SK-N-SH treated with all-trans-retinoic acid at 6 μM for 48 hours (cell line): ENCODE measurements around the gene MVB12B.

ENCODE experiments used
- ATAC-seq: fragments of 200-7000 bp; cut with Tn5 transposase; 3 replicates; pipeline ENCODE4 v1.9.1; 2020; ENCODE audit warnings: mild to moderate bottlenecking, moderate library complexity
- ARNTL ChIP-seq: fragments of 450-650 bp; formaldehyde crosslinking; IDR thresholded peaks from 2 replicates; pipeline ENCODE4 v1.5.0; 2020; ENCODE audit warnings: low read depth, mild to moderate bottlenecking, moderate library complexity, borderline replicate concordance
- BACH2 ChIP-seq: fragments of 250-450 bp; sonication (Bioruptor Pico); IDR thresholded peaks from 2 replicates; pipeline ENCODE4 v1.9.0; 2021; ENCODE audit warnings: mild to moderate bottlenecking, borderline replicate concordance
- CREB5 ChIP-seq: fragments of 250-450 bp; sonication (Bioruptor Pico); IDR thresholded peaks from 2 replicates; pipeline ENCODE4 v1.5.1; 2020; ENCODE audit warnings: low read depth, mild to moderate bottlenecking, moderate library complexity
- CSDC2 ChIP-seq: fragments of 250-450 bp; sonication (Bioruptor Pico); IDR thresholded peaks from 2 replicates; pipeline ENCODE4 v1.5.0; 2020; ENCODE audit warnings: mild to moderate bottlenecking, moderate library complexity
- CSRNP3 ChIP-seq: fragments of 250-450 bp; sonication (Bioruptor Pico); IDR thresholded peaks from 2 replicates; pipeline ENCODE4 v1.5.1; 2021; ENCODE audit warnings: mild to moderate bottlenecking, moderate library complexity
- ESRRG ChIP-seq: fragments of 250-450 bp; sonication (Bioruptor Pico); IDR thresholded peaks from 2 replicates; pipeline ENCODE4 v1.6.1; 2021; ENCODE audit warnings: mild to moderate bottlenecking
- GLIS3 ChIP-seq: fragments of 250-450 bp; sonication (Bioruptor Pico); IDR thresholded peaks from 2 replicates; pipeline ENCODE4 v1.5.0; 2020; ENCODE audit warnings: mild to moderate bottlenecking, moderate library complexity
- ISL1 ChIP-seq: fragments of 250-450 bp; sonication (Bioruptor Pico); IDR thresholded peaks from 2 replicates; pipeline ENCODE4 v2.1.2; 2022; ENCODE audit warnings: mild to moderate bottlenecking, moderate library complexity
- OSR1 ChIP-seq: fragments of 250-450 bp; sonication (Bioruptor Pico); IDR thresholded peaks from 2 replicates; pipeline ENCODE4 v1.8.0; 2022; ENCODE audit warnings: moderate library complexity, mild to moderate bottlenecking, inconsistent platforms
- PATZ1 ChIP-seq: fragments of 250-450 bp; sonication (Bioruptor Pico); IDR thresholded peaks from 2 replicates; pipeline ENCODE4 v1.8.0; 2020; ENCODE audit warnings: mild to moderate bottlenecking, moderate library complexity, borderline replicate concordance
- POU6F1 ChIP-seq: fragments of 250-450 bp; sonication (Bioruptor Pico); IDR thresholded peaks from 2 replicates; pipeline ENCODE4 v1.8.0; 2021; ENCODE audit warnings: low read depth, mild to moderate bottlenecking, moderate library complexity, borderline replicate concordance
- PPARA ChIP-seq: fragments of 250-450 bp; sonication (Bioruptor Pico); IDR thresholded peaks from 2 replicates; pipeline ENCODE4 v1.5.0; 2020; ENCODE audit warnings: mild to moderate bottlenecking, borderline replicate concordance
- RARB ChIP-seq: fragments of 250-450 bp; sonication (Bioruptor Pico); IDR thresholded peaks from 2 replicates; pipeline ENCODE4 v1.8.0; 2021; ENCODE audit warnings: mild to moderate bottlenecking, moderate library complexity
- SNAI2 ChIP-seq: fragments of 250-450 bp; sonication (Bioruptor Pico); IDR thresholded peaks from 2 replicates; pipeline ENCODE4 v1.5.0; 2020; ENCODE audit warnings: mild to moderate bottlenecking, moderate library complexity
- TCF4 ChIP-seq: fragments of 250-450 bp; sonication (Bioruptor Pico); IDR thresholded peaks from 2 replicates; pipeline ENCODE4 v1.8.0; 2021; ENCODE audit warnings: mild to moderate bottlenecking, moderate library complexity, borderline replicate concordance
- TOX ChIP-seq: fragments of 250-450 bp; sonication (Bioruptor Pico); IDR thresholded peaks from 2 replicates; pipeline ENCODE4 v1.8.0; 2021; ENCODE audit warnings: mild to moderate bottlenecking, moderate library complexity, borderline replicate concordance
- TSHZ2 ChIP-seq: fragments of 250-450 bp; sonication (Bioruptor Pico); IDR thresholded peaks from 2 replicates; pipeline ENCODE4 v1.5.0; 2020; ENCODE audit warnings: mild to moderate bottlenecking, moderate library complexity
- ZC3H10 ChIP-seq: fragments of 250-450 bp; sonication (Bioruptor Pico); IDR thresholded peaks from 2 replicates; pipeline ENCODE4 v1.5.1; 2021; ENCODE audit warnings: mild to moderate bottlenecking, moderate library complexity
- ZFP3 ChIP-seq: fragments of 250-450 bp; sonication (Bioruptor Pico); IDR thresholded peaks from 2 replicates; pipeline ENCODE4 v1.5.0; 2020; ENCODE audit warnings: mild to moderate bottlenecking, moderate library complexity
- ZFP30 ChIP-seq: fragments of 450-650 bp; formaldehyde crosslinking; IDR thresholded peaks from 2 replicates; pipeline ENCODE4 v1.5.0; 2022; ENCODE audit warnings: mild to moderate bottlenecking, moderate library complexity
- ZNF565 ChIP-seq: fragments of 450-650 bp; formaldehyde crosslinking; conservative IDR thresholded peaks from 2 replicates; pipeline ENCODE4 v1.5.0; 2020; ENCODE audit warnings: low read depth, mild to moderate bottlenecking, moderate library complexity
- ZNF70 ChIP-seq: fragments of 450-650 bp; formaldehyde crosslinking; IDR thresholded peaks from 2 replicates; pipeline ENCODE4 v1.5.0; 2020; ENCODE audit warnings: mild to moderate bottlenecking, moderate library complexity
- ZNF8 ChIP-seq: fragments of 450-650 bp; formaldehyde crosslinking; IDR thresholded peaks from 2 replicates; pipeline ENCODE4 v1.5.0; 2020; ENCODE audit warnings: mild to moderate bottlenecking, moderate library complexity

The MVB12B gene

GRCh38 chr9:126293522-126293889 is 33.1 kb upstream of the MVB12B start:
- TF ChIP-seq GLIS3 (CRISPR knock-in tag) (no peak), BACH2 (no peak), ZFP3 (CRISPR knock-in tag) (no peak), CREB5 (CRISPR knock-in tag) (no peak), CSRNP3 (CRISPR knock-in tag) (no peak), PATZ1 (CRISPR knock-in tag) (no peak), ZFP30 (CRISPR knock-in tag) (no peak), ZNF8 (CRISPR knock-in tag) (no peak)
- TF ChIP-seq, all 23 proteins: peak for 0
- peak; percentile 35; the same call in 1 of the 3 replicates for ATAC-seq

GRCh38 chr9:126294331-126295081 is 32.1 kb upstream of the MVB12B start:
- TF ChIP-seq OSR1 (CRISPR knock-in tag) (no peak), TOX (no peak)

DNA sequence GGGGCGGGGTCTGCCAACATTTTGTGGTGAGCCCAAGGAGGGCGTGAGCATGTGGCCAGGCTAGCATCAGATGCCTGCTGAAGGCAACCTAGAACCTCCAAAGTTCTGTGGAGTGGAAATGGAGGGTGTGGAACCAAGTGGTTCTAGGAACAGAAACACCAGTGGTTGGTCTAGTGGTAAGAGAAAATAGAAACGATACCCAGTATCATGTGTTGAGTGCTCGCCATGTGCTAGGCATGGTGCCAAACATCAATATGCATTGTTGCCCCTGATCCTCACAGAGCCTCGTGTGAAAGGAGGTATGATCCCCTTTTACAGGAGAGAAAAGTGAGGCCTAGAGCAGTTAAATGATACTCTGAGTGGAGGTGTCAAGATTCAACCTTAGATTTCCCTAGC is 31.5 kb upstream of the MVB12B start:
- TF ChIP-seq OSR1 (CRISPR knock-in tag) (no peak), CSRNP3 (CRISPR knock-in tag) (no peak), ZNF8 (CRISPR knock-in tag) (no peak), SNAI2 (CRISPR knock-in tag) (no peak), ESRRG (no peak), BACH2 (no peak)
- TF ChIP-seq, all 23 proteins: peak for 0
- ATAC-seq, result no peak

More at GRCh38 chr9:126294331-126295081, 32.1 kb upstream of the MVB12B start:
- no peak for ATAC-seq

GRCh38 chr9:126295516-126295915 is 31.1 kb upstream of the MVB12B start:
- no peak for ATAC-seq
- no peak for TF ChIP-seq ARNTL (CRISPR knock-in tag)
- no peak for TF ChIP-seq PPARA
- TF ChIP-seq ZC3H10 (CRISPR knock-in tag), result no peak
- no peak for TF ChIP-seq CSDC2 (CRISPR knock-in tag)
- no peak for TF ChIP-seq RARB (CRISPR knock-in tag)
- TF ChIP-seq TOX, result no peak
- TF ChIP-seq ZFP30 (CRISPR knock-in tag), result no peak
- TF ChIP-seq GLIS3 (CRISPR knock-in tag), result no peak
- no peak for TF ChIP-seq ZNF70 (CRISPR knock-in tag)
- no peak for TF ChIP-seq POU6F1 (CRISPR knock-in tag)
- TF ChIP-seq ZFP3 (CRISPR knock-in tag), result no peak
- no peak for TF ChIP-seq TSHZ2 (CRISPR knock-in tag)
- TF ChIP-seq BACH2, result no peak
- no peak for TF ChIP-seq CREB5 (CRISPR knock-in tag)
- TF ChIP-seq ISL1 (CRISPR knock-in tag), result no peak
- TF ChIP-seq SNAI2 (CRISPR knock-in tag), result no peak
- no peak for TF ChIP-seq ESRRG
- no peak for TF ChIP-seq ZNF565 (CRISPR knock-in tag)
- TF ChIP-seq TCF4 (CRISPR knock-in tag), result no peak
